HL-60 (cell line): ENCODE results near the gene SORCS2.

Experiments used
- GABPA ChIP-seq: IDR thresholded peaks from 2 replicates; pipeline ENCODE4 v1.6.1; 2012; ENCODE audit warnings: low read depth
- POLR2AphosphoS5 ChIP-seq: IDR thresholded peaks from 2 replicates; pipeline ENCODE4 v1.6.1; 2012; ENCODE audit warnings: low read depth
- TF ChIP-seq, protein P1 (sequence below): IDR thresholded peaks from one replicate; pipeline ENCODE4 v1.5.1; 2011; ENCODE audit warnings: low read length, control low read depth, inconsistent platforms; ENCODE audit not compliant: insufficient read depth
- TF ChIP-seq, protein P2 (sequence below): IDR thresholded peaks from 2 replicates; pipeline ENCODE4 v1.6.1; 2012; ENCODE audit warnings: low read depth; ENCODE audit not compliant: insufficient replicate concordance

- TF ChIP-seq, protein P1, sequence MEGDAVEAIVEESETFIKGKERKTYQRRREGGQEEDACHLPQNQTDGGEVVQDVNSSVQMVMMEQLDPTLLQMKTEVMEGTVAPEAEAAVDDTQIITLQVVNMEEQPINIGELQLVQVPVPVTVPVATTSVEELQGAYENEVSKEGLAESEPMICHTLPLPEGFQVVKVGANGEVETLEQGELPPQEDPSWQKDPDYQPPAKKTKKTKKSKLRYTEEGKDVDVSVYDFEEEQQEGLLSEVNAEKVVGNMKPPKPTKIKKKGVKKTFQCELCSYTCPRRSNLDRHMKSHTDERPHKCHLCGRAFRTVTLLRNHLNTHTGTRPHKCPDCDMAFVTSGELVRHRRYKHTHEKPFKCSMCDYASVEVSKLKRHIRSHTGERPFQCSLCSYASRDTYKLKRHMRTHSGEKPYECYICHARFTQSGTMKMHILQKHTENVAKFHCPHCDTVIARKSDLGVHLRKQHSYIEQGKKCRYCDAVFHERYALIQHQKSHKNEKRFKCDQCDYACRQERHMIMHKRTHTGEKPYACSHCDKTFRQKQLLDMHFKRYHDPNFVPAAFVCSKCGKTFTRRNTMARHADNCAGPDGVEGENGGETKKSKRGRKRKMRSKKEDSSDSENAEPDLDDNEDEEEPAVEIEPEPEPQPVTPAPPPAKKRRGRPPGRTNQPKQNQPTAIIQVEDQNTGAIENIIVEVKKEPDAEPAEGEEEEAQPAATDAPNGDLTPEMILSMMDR = no peak
- TF ChIP-seq, protein P2, sequence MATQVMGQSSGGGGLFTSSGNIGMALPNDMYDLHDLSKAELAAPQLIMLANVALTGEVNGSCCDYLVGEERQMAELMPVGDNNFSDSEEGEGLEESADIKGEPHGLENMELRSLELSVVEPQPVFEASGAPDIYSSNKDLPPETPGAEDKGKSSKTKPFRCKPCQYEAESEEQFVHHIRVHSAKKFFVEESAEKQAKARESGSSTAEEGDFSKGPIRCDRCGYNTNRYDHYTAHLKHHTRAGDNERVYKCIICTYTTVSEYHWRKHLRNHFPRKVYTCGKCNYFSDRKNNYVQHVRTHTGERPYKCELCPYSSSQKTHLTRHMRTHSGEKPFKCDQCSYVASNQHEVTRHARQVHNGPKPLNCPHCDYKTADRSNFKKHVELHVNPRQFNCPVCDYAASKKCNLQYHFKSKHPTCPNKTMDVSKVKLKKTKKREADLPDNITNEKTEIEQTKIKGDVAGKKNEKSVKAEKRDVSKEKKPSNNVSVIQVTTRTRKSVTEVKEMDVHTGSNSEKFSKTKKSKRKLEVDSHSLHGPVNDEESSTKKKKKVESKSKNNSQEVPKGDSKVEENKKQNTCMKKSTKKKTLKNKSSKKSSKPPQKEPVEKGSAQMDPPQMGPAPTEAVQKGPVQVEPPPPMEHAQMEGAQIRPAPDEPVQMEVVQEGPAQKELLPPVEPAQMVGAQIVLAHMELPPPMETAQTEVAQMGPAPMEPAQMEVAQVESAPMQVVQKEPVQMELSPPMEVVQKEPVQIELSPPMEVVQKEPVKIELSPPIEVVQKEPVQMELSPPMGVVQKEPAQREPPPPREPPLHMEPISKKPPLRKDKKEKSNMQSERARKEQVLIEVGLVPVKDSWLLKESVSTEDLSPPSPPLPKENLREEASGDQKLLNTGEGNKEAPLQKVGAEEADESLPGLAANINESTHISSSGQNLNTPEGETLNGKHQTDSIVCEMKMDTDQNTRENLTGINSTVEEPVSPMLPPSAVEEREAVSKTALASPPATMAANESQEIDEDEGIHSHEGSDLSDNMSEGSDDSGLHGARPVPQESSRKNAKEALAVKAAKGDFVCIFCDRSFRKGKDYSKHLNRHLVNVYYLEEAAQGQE = no peak
- no peak for TF ChIP-seq GABPA
- TF ChIP-seq POLR2AphosphoS5 = no peak
Measured at GRCh38 chr4:7391637-7392437, 199.5 kb downstream of the SORCS2 start.
